GM18499 (cell line): ENCODE results near the gene ADAMTS15.

Experiments used
- ATAC-seq: cut with Tn5 transposase; IDR thresholded peaks from one replicate; pipeline ENCODE4 v1.9.1; 2021; ENCODE audit warnings: moderate number of reproducible peaks; ENCODE audit not compliant: insufficient read depth, unreplicated experiment

Gene ADAMTS15

DNA sequence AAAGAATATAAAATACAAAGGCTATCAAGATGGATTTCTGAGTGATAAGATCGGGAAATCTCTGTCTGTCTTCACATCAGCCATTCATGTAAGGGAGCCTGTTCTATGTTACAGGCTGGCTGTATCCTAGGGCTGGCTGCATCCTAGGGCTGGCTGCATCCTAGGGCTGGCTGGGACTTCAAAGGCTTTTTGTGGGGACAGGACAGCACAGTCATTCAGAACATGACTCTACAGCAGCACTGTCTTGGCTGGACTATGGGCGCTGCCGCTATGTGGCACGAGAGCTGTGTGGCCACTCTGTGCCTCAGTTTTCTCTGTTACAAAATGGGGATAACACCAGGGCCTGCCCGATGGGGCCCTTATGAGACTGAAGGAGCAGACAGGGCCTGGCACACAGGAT lies 30.2 kb upstream of the ADAMTS15 start:
- ATAC-seq, result no peak

DNA sequence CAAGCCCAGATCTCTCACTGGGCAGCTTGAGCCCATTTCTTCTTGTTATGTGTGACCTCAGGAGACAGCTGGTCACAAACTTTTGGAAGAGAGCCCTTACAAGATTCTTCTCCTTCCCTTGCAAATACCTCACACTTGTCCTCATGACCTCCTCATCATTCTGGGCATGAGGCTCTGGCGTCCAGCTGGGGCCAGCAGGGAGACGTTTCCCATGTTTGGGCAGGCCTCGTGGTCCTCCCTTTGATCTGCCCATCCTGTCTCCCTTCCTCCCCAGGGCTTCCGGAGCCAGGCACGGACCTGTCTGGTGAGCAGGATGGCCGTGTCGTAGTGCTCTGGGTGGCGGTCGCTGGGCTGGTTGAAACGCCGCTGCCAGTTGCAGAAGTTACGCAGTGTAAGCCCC lies 29.7 kb upstream of the ADAMTS15 start:
- ATAC-seq, result no peak

GRCh38 chr11:130420478-130421198 lies 27.8 kb upstream of the ADAMTS15 start:
- ATAC-seq, result no peak

DNA sequence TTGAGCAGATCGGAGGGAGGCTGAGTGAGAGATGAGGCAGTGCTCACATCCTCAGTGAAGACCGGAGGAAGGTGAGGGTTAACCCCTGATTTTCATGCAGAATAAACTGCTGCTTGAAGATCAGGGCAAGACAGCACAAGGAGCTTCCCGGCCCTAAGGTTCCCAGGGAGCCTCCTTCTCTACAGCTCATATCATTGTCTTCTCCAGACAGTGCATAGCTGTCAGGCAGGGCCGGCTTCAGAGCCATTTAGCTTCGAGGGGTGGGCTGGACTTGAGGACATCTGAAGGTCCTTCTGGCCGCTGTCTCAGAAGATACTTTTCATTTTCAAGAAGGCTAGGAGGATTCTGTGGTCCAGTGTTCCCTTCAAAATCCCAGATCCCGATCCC lies 27.3 kb upstream of the ADAMTS15 start:
- ATAC-seq, result no peak

GRCh38 chr11:130421697-130422096 lies 26.7 kb upstream of the ADAMTS15 start:
- no peak for ATAC-seq

- no peak for ATAC-seq
Observed at GRCh38 chr11:130422251-130422995, 26.0 kb upstream of the ADAMTS15 start.

DNA sequence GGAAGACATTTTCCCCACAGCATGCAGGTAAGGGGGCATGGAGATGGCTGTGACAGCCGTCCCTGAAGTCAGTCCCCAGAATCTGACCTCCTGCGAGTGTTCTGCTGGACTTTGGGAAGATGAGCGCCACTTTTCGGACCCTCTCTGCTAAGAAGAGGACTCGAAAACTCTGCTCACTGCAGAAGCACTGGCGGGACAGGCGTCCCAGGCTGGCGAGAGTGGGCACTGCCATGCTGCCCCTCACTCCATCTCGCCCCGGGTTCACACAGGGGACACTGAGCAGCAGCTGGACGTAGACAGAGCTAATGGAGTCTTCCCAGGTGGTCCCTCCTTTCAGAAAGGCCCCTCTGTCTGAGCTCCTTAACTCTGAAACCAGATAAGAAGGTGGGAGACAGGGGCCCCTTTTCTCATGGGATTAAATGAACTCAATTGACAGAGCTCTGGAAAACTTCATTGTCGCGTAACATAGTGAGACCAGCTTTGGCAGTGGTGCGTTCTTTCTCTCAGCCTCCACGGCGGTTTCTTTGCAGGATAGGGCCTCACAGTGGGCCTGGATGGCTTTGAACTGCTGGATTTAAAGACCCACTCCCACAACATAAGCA lies 24.8 kb upstream of the ADAMTS15 start:
- ATAC-seq, result no peak

GRCh38 chr11:130424613-130425140 lies 23.8 kb upstream of the ADAMTS15 start:
- ATAC-seq, result no peak

DNA sequence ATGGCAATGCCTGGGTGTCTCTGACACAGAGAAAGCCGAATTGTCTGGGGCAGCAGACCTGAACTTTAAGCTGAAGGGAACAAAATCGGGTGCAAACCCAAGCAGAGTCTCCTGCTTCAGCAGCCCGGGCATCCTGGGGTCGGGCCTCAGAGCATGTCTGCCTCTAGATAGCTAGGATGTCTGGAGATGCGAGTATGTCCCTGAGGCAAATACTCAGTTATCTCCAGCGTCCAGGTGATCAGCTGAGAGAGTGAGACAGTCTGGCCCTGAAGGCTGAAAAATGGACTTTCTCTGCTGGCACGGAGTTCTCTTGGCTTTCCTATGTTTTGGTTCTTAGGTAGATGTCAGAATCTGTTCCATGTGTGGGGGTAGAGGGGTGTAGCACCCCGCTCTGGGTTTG lies 23.3 kb upstream of the ADAMTS15 start:
- ATAC-seq, result no peak

- ATAC-seq, result no peak
Observed at GRCh38 chr11:130426223-130426836, 22.1 kb upstream of the ADAMTS15 start.

GRCh38 chr11:130426837-130427341 lies 21.6 kb upstream of the ADAMTS15 start:
- ATAC-seq, result no peak

GRCh38 chr11:130427581-130428315 lies 20.7 kb upstream of the ADAMTS15 start:
- no peak for ATAC-seq

- no peak for ATAC-seq
Observed at GRCh38 chr11:130428316-130429119, 19.9 kb upstream of the ADAMTS15 start, which contains the start of gene ADAMTS8. ADAMTS8 (minus strand) TSS chr11:130428609; CDS start chr11:130428286, 323 bp downstream.

DNA sequence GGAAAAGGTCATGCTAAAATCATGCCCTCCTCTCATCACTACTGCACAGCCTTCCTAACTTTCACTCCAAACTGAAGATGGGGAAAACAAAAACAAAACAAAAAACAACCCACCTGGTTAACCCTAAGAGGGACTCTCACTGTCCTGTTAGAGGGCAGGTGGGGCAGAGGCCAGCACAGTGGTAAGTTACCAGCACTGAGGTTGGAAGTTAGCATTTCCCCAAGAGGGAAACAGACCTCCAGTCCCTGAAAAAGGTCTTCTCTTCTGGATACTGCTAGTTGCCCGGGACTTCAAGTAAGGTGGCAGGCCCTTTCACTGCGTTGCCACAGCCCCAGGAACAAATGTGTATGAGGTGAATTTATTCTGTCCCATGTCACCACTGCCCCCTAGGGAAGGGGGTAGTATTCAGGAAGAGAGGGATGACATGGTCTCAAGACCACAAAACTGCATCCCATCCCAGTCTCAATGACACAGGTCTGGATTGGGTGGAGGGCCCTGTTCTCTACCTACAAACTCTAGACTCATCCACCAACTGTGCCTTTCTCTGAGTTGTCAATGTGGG lies 19.2 kb upstream of the ADAMTS15 start:
- ATAC-seq, result no peak

GRCh38 chr11:130429983-130430382 lies 18.5 kb upstream of the ADAMTS15 start:
- ATAC-seq, result no peak

- peak; percentile 41 for ATAC-seq
Observed at GRCh38 chr11:130431331-130431773, 17.1 kb upstream of the ADAMTS15 start.

- ATAC-seq, result no peak
Observed at GRCh38 chr11:130431801-130432200, 16.6 kb upstream of the ADAMTS15 start.

DNA sequence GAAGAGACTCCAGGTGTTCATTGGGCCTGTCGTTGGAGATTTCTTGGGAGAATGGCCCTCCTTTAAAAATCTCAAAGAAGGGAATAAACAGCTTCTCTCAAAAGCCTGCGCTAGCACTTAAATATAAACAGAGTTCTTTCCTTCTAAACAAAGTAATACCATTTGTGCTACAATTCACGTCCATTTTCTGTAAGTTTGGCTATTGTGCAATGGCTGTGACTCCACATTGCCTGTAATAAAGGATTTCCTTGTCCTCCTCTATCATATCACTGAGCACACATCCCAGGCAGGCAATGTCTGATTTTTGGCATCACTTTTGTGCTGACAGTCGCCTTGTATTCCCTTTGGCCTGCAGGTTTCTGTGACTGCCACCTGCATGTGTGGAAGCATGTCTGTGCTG lies 15.1 kb upstream of the ADAMTS15 start:
- ATAC-seq, result no peak
